Mucosa of descending colon (tissue), 3 donors: ENCODE data around the gene TNK2. TPM values are rescaled to one million over a fixed set of nuclear protein-coding genes. Genes with fewer than 3 reads are reported as not detected.

Experiments used
- ATAC-seq: fragments of 200-7000 bp; cut with Tn5 transposase; one replicate; pipeline ENCODE4 v1.9.1; 2020; ENCODE audit warnings: mild to moderate bottlenecking, moderate library complexity
- DNase-seq, 3 donors: peaks; one replicate each; pipeline ENCODE4 v3.0.0-alpha.2; 2020
- H3K36me3 ChIP-seq: fragments of 200-600 bp; one replicate; pipeline ENCODE4 v1.8.0; 2021; ENCODE audit warnings: low read depth, mild to moderate bottlenecking
- H3K4me1 ChIP-seq: fragments of 200-600 bp; one replicate; pipeline ENCODE4 v1.8.0; 2021; ENCODE audit warnings: low read depth, mild to moderate bottlenecking
- H3K4me3 ChIP-seq: fragments of 200-600 bp; one replicate; pipeline ENCODE4 v1.8.0; 2021; ENCODE audit warnings: mild to moderate bottlenecking
- H3K9me3 ChIP-seq: fragments of 200-600 bp; one replicate; pipeline ENCODE4 v1.8.0; 2021; ENCODE audit warnings: mild to moderate bottlenecking
- CTCF ChIP-seq: fragments of 200-600 bp; IDR thresholded peaks from one replicate; pipeline ENCODE4 v1.8.0; 2022; ENCODE audit warnings: antibody characterized with exemption, mild to moderate bottlenecking
- intact Hi-C, 2 donors: fragments of 100-400 bp; cut with DNase I in 1 of 2; cut with micrococcal nuclease in 1 of 2; formaldehyde crosslinking; loops; one replicate each; pipeline versions ENCODE4 v1.11.0 to v1.11.1; 2022; cut with DNase I, micrococcal nuclease
- total RNA-seq, 3 donors: library from RNA; stranded (reverse); fragmentation: NEBNext Ultra II Directional in 2 of 3; extraction: Animal tissue kit (Norgen Biotek cat#: 25700) in 2 of 3; gene quantifications; one replicate each; pipeline versions ENCODE4 v1.2.1 to v1.2.4, GENCODE V29; 2021 to 2023
- donor health status: DM: no; HTN: no; CAD: no; lungs with moderate emphysema.
- donor health status: DM: no; HTN: no; CAD: no.
- donor health status: DM: no; HTN: yes; CAD: no.

TNK2 gene
- total RNA-seq, 3 donors from 2014 or later, result 16.8 to 61.1 (median 28.0) TPM

- Histone ChIP-seq H3K4me3 (no peak overlapping the region), H3K36me3 (no peaks in the 10 kb centered on the region), H3K4me1 (peaks cover 4% of the 10 kb centered on the region), H3K9me3 (no peaks in the 10 kb centered on the region)
- no peak for TF ChIP-seq CTCF
- DNase-seq (no peak), ATAC-seq (no peak)
- intact Hi-C loops, result no loop called here
Measured at GRCh38 chr3:195913382-195913781, 5.0 kb upstream of the TNK2 start.

GRCh38 chr3:195911946-195912270, 3.6 kb upstream of the TNK2 start:
- Histone ChIP-seq H3K4me1 (peaks cover 18% of the 10 kb centered on the region), H3K4me3 (no peak overlapping the region), H3K9me3 (no peaks in the 10 kb centered on the region), H3K36me3 (no peaks in the 10 kb centered on the region)
- intact Hi-C loops, result no loop called here
- DNase-seq, result no peak
- no peak for TF ChIP-seq CTCF
- no peak for ATAC-seq

- DNase-seq, result no peak
- Histone ChIP-seq H3K4me1 (peaks cover 25% of the 10 kb centered on the region), H3K9me3 (no peaks in the 10 kb centered on the region), H3K36me3 (no peaks in the 10 kb centered on the region), H3K4me3 (no peak overlapping the region)
- ATAC-seq, result no peak
- intact Hi-C loops, result no loop called here
- no peak for TF ChIP-seq CTCF
Measured at GRCh38 chr3:195911041-195911945, 2.9 kb upstream of the TNK2 start.

GRCh38 chr3:195910499-195910845, 2.1 kb upstream of the TNK2 start:
- H3K4me1 ChIP-seq, result peaks cover 26% of the 10 kb centered on the region
- H3K36me3 ChIP-seq, result no peaks in the 10 kb centered on the region
- TF ChIP-seq CTCF, result no peak
- intact Hi-C loops, result no loop called here
- no peak overlapping the region for H3K4me3 ChIP-seq
- H3K9me3 ChIP-seq, result no peaks in the 10 kb centered on the region
- ATAC-seq (no peak), DNase-seq (no peak)

- DNase-seq (peak; percentile 88 to 93 (median 92)), ATAC-seq (peak; percentile 71)
- intact Hi-C loops, result no loop called here
- TF ChIP-seq CTCF, result no peak
- Histone ChIP-seq H3K4me3 (peak overlapping the region; percentile 34), H3K36me3 (no peaks in the 10 kb centered on the region), H3K4me1 (peaks cover 26% of the 10 kb centered on the region), H3K9me3 (no peaks in the 10 kb centered on the region)
Measured at GRCh38 chr3:195909644-195910498, 1.5 kb upstream of the TNK2 start.
